ENCODE measurements around the gene SETSIP.

Gene SETSIP

GRCh38 chr1:92075311-92075710 is at the start of gene SETSIP:
Gene SETSIP (minus strand): TSS chr1:92075411. CDS start chr1:92075411, 0 bp downstream.
- H3K36me3 Mint-ChIP-seq (ENCODE audit: low read depth): no peaks in the 10 kb centered on the region
- H3K4me3 Mint-ChIP-seq: no peak within 1 kb of the TSS
- peaks cover 8% of the 10 kb centered on the region for H3K27me3 Mint-ChIP-seq (ENCODE audit: low read depth, poor library complexity)
- no peaks in the 10 kb centered on the region for H3K4me1 Mint-ChIP-seq
- DNase-seq: no peak
- TF ChIP-seq CTCF (IDR thresholded peaks at IDR 0.05): no peak
- H3K9me3 Mint-ChIP-seq: no peaks in the 10 kb centered on the region
- no peak within 1 kb of the TSS for H3K27ac Mint-ChIP-seq

GRCh38 chr1:92123868-92124267 is 48.7 kb upstream of the SETSIP start:
- H3K36me3 Mint-ChIP-seq (ENCODE audit: low read depth): peaks cover 6% of the 10 kb centered on the region
- H3K4me3 Mint-ChIP-seq: no peak overlapping the region
- peaks cover 5% of the 10 kb centered on the region for H3K4me1 Mint-ChIP-seq
- no peak for TF ChIP-seq CTCF (IDR thresholded peaks at IDR 0.05)
- DNase-seq: no peak
- no peaks in the 10 kb centered on the region for H3K27me3 Mint-ChIP-seq (ENCODE audit: low read depth, poor library complexity)
- H3K27ac Mint-ChIP-seq: no peak overlapping the region
- H3K9me3 Mint-ChIP-seq: no peaks in the 10 kb centered on the region

GRCh38 chr1:92118826-92119225 is 43.6 kb upstream of the SETSIP start:
- H3K36me3 Mint-ChIP-seq (ENCODE audit: low read depth): peaks cover 6% of the 10 kb centered on the region
- H3K27ac Mint-ChIP-seq: no peak overlapping the region
- TF ChIP-seq CTCF (IDR thresholded peaks at IDR 0.05): no peak
- no peaks in the 10 kb centered on the region for H3K4me1 Mint-ChIP-seq
- DNase-seq: no peak
- H3K27me3 Mint-ChIP-seq (ENCODE audit: low read depth, poor library complexity): no peaks in the 10 kb centered on the region
- H3K9me3 Mint-ChIP-seq: no peaks in the 10 kb centered on the region
- H3K4me3 Mint-ChIP-seq: no peak overlapping the region

- Mint-ChIP-seq H3K4me1 (peaks cover 6% of the 10 kb centered on the region), H3K9me3 (no peaks in the 10 kb centered on the region), H3K36me3 (ENCODE audit: low read depth) (no peaks in the 10 kb centered on the region), H3K27me3 (ENCODE audit: low read depth, poor library complexity) (no peaks in the 10 kb centered on the region), H3K27ac (no peak overlapping the region), H3K4me3 (no peak overlapping the region)
- no peak for DNase-seq
- TF ChIP-seq CTCF (IDR thresholded peaks at IDR 0.05): no peak
Measured at GRCh38 chr1:92117526-92117925, 42.3 kb upstream of the SETSIP start.

- no peak overlapping the region for H3K27ac Mint-ChIP-seq
- peaks cover 2% of the 10 kb centered on the region for H3K27me3 Mint-ChIP-seq (ENCODE audit: low read depth, poor library complexity)
- peaks cover 14% of the 10 kb centered on the region for H3K36me3 Mint-ChIP-seq (ENCODE audit: low read depth)
- no peaks in the 10 kb centered on the region for H3K9me3 Mint-ChIP-seq
- H3K4me1 Mint-ChIP-seq: peaks cover 6% of the 10 kb centered on the region
- DNase-seq: no peak
- no peak overlapping the region for H3K4me3 Mint-ChIP-seq
- no peak for TF ChIP-seq CTCF (IDR thresholded peaks at IDR 0.05)
Measured at GRCh38 chr1:92108631-92109030, 33.4 kb upstream of the SETSIP start.

GRCh38 chr1:92105546-92106081 is 30.4 kb upstream of the SETSIP start:
- Mint-ChIP-seq H3K4me3 (no peak overlapping the region), H3K4me1 (no peaks in the 10 kb centered on the region), H3K27me3 (ENCODE audit: low read depth, poor library complexity) (no peaks in the 10 kb centered on the region), H3K36me3 (ENCODE audit: low read depth) (peaks cover 14% of the 10 kb centered on the region), H3K9me3 (no peaks in the 10 kb centered on the region), H3K27ac (no peak overlapping the region)
- TF ChIP-seq CTCF (IDR thresholded peaks at IDR 0.05): no peak
- no peak for DNase-seq

Data from nephron progenitor cell (in vitro differentiated cells).